K562 (cell line): Measurements from ENCODE around the gene ADARB2. TPM values are rescaled to one million over a fixed set of nuclear protein-coding genes. Genes with fewer than 3 reads are reported as not detected.

Source experiments
- ATAC-seq: fragments of 200-7000 bp; cut with Tn5 transposase; 3 replicates; pipeline ENCODE4 v1.9.1; 2020; ENCODE audit warnings: moderate library complexity
- BruUV-seq: library from RNA; stranded (reverse); fragments of 400-500 nt; replicated peaks from 2 replicates; lab custom pipeline; 2021; lab: Mats Ljungman, UMichigan
- CTCF ChIA-PET: fragments of 300-600 bp; formaldehyde crosslinking; extraction: SDS; loops from one replicate; lab custom pipeline; 2021; ENCODE audit warnings: low intra/inter-chr PET ratio; lab: Yijun Ruan, JAX
- POLR2A ChIA-PET: fragments of 300-600, 350-650 bp; sonication (Branson Sonifier 250); formaldehyde crosslinking; extraction: SDS; loops from one replicate; lab custom pipeline; 2021; ENCODE audit warnings: antibody characterized with exemption, inconsistent platforms; lab: Yijun Ruan, JAX
- DNase-seq, 4 experiments: peaks; one replicate each; pipeline versions ENCODE4 v3.0.0 to v3.0.0-alpha.2; 2011 to 2018; ENCODE audit warnings: low spot score in 3 of 4, mixed read lengths in 3 of 4; ENCODE audit errors: extremely low read depth in 1 of 4
- FAIRE-seq: peaks from 2 replicates; lab custom pipeline; 2011; peaks lifted over from hg19 to GRCh38; lab: Jason Lieb, UNC
- H2AFZ ChIP-seq: 2 replicates; pipeline ENCODE4 v1.6.0; 2011; ENCODE audit warnings: low read depth, low read length, control low read depth, inconsistent platforms
- H3K27ac ChIP-seq: fragments of 200-600 bp; 3 replicates; pipeline ENCODE4 v1.8.0; 2011; ENCODE audit warnings: low read depth, mild to moderate bottlenecking, control low read depth, inconsistent platforms, low read length, moderate library complexity, mixed read lengths; ENCODE audit errors: extremely low read depth
- H3K27me3 ChIP-seq, 2 experiments: fragments of 300-600 bp in 1 of 2; 2 replicates in 1 of 2; 3 replicates in 1 of 2; pipeline versions ENCODE4 v1.6.0 to v1.8.0; 2011; ENCODE audit warnings: inconsistent platforms in 2 of 2, low read length in 2 of 2, mild to moderate bottlenecking in 1 of 2, mixed read lengths in 1 of 2, moderate library complexity in 1 of 2; ENCODE audit not compliant: control insufficient read depth in 2 of 2, insufficient read depth in 2 of 2
- H3K36me3 ChIP-seq: fragments of 300-600 bp; 3 replicates; pipeline ENCODE4 v1.8.0; 2011; ENCODE audit warnings: mild to moderate bottlenecking, low read length, inconsistent platforms; ENCODE audit not compliant: control insufficient read depth, insufficient read depth
- H3K4me1 ChIP-seq, 2 experiments: fragments of 200-600 bp in 1 of 2; replicated peaks in 1 of 2; 2 replicates in 1 of 2; 3 replicates in 1 of 2; pipeline versions ENCODE4 v1.5.1 to v1.8.0; 2011; ENCODE audit warnings: inconsistent platforms in 2 of 2, low read length in 2 of 2, mild to moderate bottlenecking in 1 of 2, mixed read lengths in 1 of 2, moderate library complexity in 1 of 2; ENCODE audit not compliant: control insufficient read depth in 2 of 2, insufficient read depth in 2 of 2
- H3K4me2 ChIP-seq: 2 replicates; pipeline ENCODE4 v1.6.1; 2011; ENCODE audit warnings: low read length, control low read depth, inconsistent platforms, mixed read lengths; ENCODE audit not compliant: insufficient read depth
- H3K4me3 ChIP-seq: fragments of 200-600 bp; sonication (generic), shearing (Covaris generic); 2 replicates; pipeline ENCODE4 v1.5.1; 2016; ENCODE audit warnings: control low read depth, inconsistent platforms
- H3K79me2 ChIP-seq: fragments of 200-600 bp; 3 replicates; pipeline ENCODE4 v1.8.0; 2011; ENCODE audit warnings: low read length, inconsistent platforms; ENCODE audit not compliant: control insufficient read depth, insufficient read depth
- H3K9ac ChIP-seq, 2 experiments: 2 replicates each; pipeline versions ENCODE4 v1.6.0 to v1.6.1; 2011; ENCODE audit warnings: low read depth in 2 of 2, low read length in 2 of 2, control low read depth in 1 of 2, inconsistent platforms in 1 of 2, mild to moderate bottlenecking in 1 of 2, mixed read lengths in 1 of 2; ENCODE audit not compliant: insufficient read depth in 1 of 2
- H3K9me1 ChIP-seq: one replicate; pipeline ENCODE4 v1.6.0; 2011; ENCODE audit warnings: inconsistent platforms, mild to moderate bottlenecking, low read length, moderate library complexity; ENCODE audit not compliant: control insufficient read depth, insufficient read depth
- H3K9me3 ChIP-seq: replicated peaks from 2 replicates; pipeline ENCODE4 v1.5.1; 2011; ENCODE audit warnings: low read depth, low read length, inconsistent platforms; ENCODE audit not compliant: control insufficient read depth, insufficient read depth
- H4K20me1 ChIP-seq: replicated peaks from 2 replicates; pipeline ENCODE4 v1.6.1; 2011; ENCODE audit warnings: low read length, inconsistent platforms, mixed read lengths; ENCODE audit not compliant: control insufficient read depth, insufficient read depth
- NEUROD1 ChIP-seq: fragments of 150-350 bp; IDR thresholded peaks from 2 replicates; pipeline ENCODE4 v1.6.1; 2014; ENCODE audit warnings: borderline replicate concordance, low read length, low read depth; ENCODE audit not compliant: partially characterized antibody
- PHTF2 ChIP-seq: fragments of 250-450 bp; sonication (Bioruptor Pico); IDR thresholded peaks from 2 replicates; pipeline ENCODE4 v1.5.0; 2021; ENCODE audit warnings: mild to moderate bottlenecking
- TEAD1 ChIP-seq, 2 experiments: fragments of 450-650 bp in 1 of 2; sonication (generic) in 1 of 2; formaldehyde crosslinking; IDR thresholded peaks; 2 replicates each; pipeline versions ENCODE4 v1.4.0 to v1.8.0; 2020 to 2022; ENCODE audit warnings: mild to moderate bottlenecking in 2 of 2, missing genetic modification reagents in 1 of 2
- ZNF282 ChIP-seq: sonication (generic); formaldehyde crosslinking; IDR thresholded peaks from 2 replicates; pipeline ENCODE4 v1.8.1; 2023; ENCODE audit warnings: missing genetic modification reagents
- ZSCAN29 ChIP-seq: fragments of 450-650 bp; IDR thresholded peaks from 2 replicates; pipeline ENCODE4 v1.6.1; 2017
- WGBS: fragments of 100-300 bp; shearing (Covaris generic); methylation state at CpG from one replicate; pipeline ENCODE4 v1.1.6; 2016; ENCODE audit warnings: low coverage, mixed read lengths; ENCODE audit not compliant: insufficient coverage; ENCODE audit errors: missing lambda C conversion rate; 5-methylcytosine and 5-hydroxymethylcytosine counted together
- in situ Hi-C: fragments of 300-500 bp; cut with MboI; formaldehyde crosslinking; loops from 4 replicates; pipeline ENCODE4 v1.15.0; 2018; ENCODE audit warnings: inconsistent platforms, mixed read lengths
- intact Hi-C: fragments of 100-400 bp; cut with micrococcal nuclease; formaldehyde crosslinking; loops from 2 replicates; pipeline ENCODE4 v1.14.2; 2022
- polyA plus RNA-seq, 8 experiments: library from polyadenylated mRNA; depleted of rRNA in 4 of 8; stranded (reverse) in 5 of 8; unstranded in 3 of 8; fragments of >200 nt; fragmentation: Nextera tagmentation in 2 of 8; fragmentation: Illumina TruSeq in 1 of 8; extraction: Ambion mirVana in 2 of 8; extraction: Trizol in 1 of 8; gene quantifications; 2 replicates each; pipeline versions ENCODE4 v1.2.1 to v1.2.3, GENCODE V29; 2011 to 2014; ENCODE audit warnings: inconsistent platforms in 1 of 8, missing spikeins in 1 of 8
- total RNA-seq, 7 experiments: library from RNA; depleted of rRNA in 6 of 7; stranded (reverse); fragments of >200 nt in 6 of 7; fragmentation: Illumina TruSeq in 2 of 7; extraction: Trizol in 2 of 7; gene quantifications; 2 replicates each; pipeline versions ENCODE4 v1.2.1 to v1.2.3, GENCODE V29; 2011 to 2021; ENCODE audit warnings: low replicate concordance in 1 of 7
- TF ChIP-seq, protein P1 (sequence below): fragments of 450-650 bp; IDR thresholded peaks from 2 replicates; pipeline ENCODE4 v1.7.0; 2016; ENCODE audit warnings: borderline replicate concordance
- TF ChIP-seq, protein P2 (sequence below): fragments of 450-650 bp; IDR thresholded peaks from 2 replicates; pipeline ENCODE4 v1.6.1; 2018; ENCODE audit not compliant: partially characterized antibody

Gene ADARB2
- total and polyA plus RNA-seq, 9 of the 15 experiments (the other 6 are each of a cell fraction or from before 2014, with no cell fraction given), result not detected

DNA sequence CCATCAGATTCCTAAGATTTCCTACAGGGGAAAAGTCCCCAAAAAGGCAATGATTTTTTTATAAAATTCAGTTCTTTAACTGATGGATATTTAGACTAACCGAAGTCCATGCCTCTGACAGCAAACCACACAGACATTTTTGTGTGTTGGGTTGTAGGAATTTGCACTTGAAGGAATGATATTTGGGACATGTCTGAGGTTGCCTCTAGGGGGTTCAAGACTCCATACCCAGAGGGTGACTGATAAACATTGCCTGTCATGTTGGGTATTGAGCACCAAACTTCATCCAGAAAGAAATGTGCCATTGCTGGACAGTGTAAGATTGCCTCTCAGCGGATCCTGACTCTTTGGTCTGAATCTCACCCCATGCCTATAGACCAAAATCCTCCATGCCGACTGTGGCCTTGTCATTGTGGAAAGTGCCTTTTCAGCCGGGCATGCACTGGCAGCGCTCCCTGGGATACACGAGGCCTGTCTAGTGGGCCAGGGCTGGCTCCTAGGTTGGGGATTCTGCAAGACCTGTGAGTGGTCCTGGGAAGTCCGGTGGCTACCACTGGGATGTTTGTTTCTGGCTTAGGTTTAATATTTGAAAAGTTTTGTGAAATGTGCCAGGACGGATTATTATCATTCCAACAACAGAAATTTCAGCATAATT lies 428.2 kb downstream of the ADARB2 start:
- FAIRE-seq (no peak), ATAC-seq (no peak), DNase-seq (no peak)
- peaks cover 12% of the 10 kb centered on the region; the same call in 1 of the 2 replicates for H4K20me1 ChIP-seq
- POLR2A ChIA-PET, result no interaction called here
- intact Hi-C loops, result no loop called here
- in situ Hi-C loops, result no loop called here
- no peak overlapping the region for H3K4me2 ChIP-seq
- no peak overlapping the region for H3K27ac ChIP-seq
- H3K9me3 ChIP-seq, result no peaks in the 10 kb centered on the region
- no peaks in the 10 kb centered on the region for H3K36me3 ChIP-seq
- H2AFZ ChIP-seq, result no peak overlapping the region
- BruUV-seq, result no TSS peak
- WGBS, result 0% methylated on average over 7 of the region's 8 CpGs
- TF ChIP-seq TEAD1 (CRISPR knock-in tag; IDR thresholded peaks at IDR 0.05) (no peak), NEUROD1 (no peak), ZNF282 (no peak)
- H3K4me3 ChIP-seq, result no peak overlapping the region
- peaks cover 2 to 11% of the 10 kb centered on the region in 2 experiments; a peak in 4 of 5 replicates for H3K27me3 ChIP-seq
- no peak overlapping the region for H3K9ac ChIP-seq
- no peaks in the 10 kb centered on the region for H3K79me2 ChIP-seq
- H3K9me1 ChIP-seq, result no peaks in the 10 kb centered on the region
- CTCF ChIA-PET, result no interaction called here
- H3K4me1 ChIP-seq, result no peaks in the 10 kb centered on the region

- Histone ChIP-seq H3K79me2 (no peaks in the 10 kb centered on the region), H3K9ac (no peak overlapping the region), H3K36me3 (no peaks in the 10 kb centered on the region), H2AFZ (no peak overlapping the region), H3K9me1 (no peaks in the 10 kb centered on the region), H4K20me1 (peaks cover 6% of the 10 kb centered on the region; the same call in 1 of the 2 replicates), H3K4me3 (no peak overlapping the region), H3K9me3 (no peaks in the 10 kb centered on the region), H3K27ac (no peak overlapping the region), H3K4me1 (no peaks in the 10 kb centered on the region), H3K27me3 (peaks cover 0 to 4% of the 10 kb centered on the region in 2 experiments; a peak in 1 of 5 replicates), H3K4me2 (no peak overlapping the region)
- ChIA-PET POLR2A (no interaction called here), CTCF (no interaction called here)
- DNase-seq (no peak), FAIRE-seq (no peak), ATAC-seq (no peak)
- 0% methylated on average over 4 of the region's 4 CpGs for WGBS
- in situ Hi-C loops, result no loop called here
- no TSS peak for BruUV-seq
- intact Hi-C loops, result no loop called here
- TF ChIP-seq, protein P1, sequence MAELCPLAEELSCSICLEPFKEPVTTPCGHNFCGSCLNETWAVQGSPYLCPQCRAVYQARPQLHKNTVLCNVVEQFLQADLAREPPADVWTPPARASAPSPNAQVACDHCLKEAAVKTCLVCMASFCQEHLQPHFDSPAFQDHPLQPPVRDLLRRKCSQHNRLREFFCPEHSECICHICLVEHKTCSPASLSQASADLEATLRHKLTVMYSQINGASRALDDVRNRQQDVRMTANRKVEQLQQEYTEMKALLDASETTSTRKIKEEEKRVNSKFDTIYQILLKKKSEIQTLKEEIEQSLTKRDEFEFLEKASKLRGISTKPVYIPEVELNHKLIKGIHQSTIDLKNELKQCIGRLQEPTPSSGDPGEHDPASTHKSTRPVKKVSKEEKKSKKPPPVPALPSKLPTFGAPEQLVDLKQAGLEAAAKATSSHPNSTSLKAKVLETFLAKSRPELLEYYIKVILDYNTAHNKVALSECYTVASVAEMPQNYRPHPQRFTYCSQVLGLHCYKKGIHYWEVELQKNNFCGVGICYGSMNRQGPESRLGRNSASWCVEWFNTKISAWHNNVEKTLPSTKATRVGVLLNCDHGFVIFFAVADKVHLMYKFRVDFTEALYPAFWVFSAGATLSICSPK, result no peak
- TF ChIP-seq, protein P2, sequence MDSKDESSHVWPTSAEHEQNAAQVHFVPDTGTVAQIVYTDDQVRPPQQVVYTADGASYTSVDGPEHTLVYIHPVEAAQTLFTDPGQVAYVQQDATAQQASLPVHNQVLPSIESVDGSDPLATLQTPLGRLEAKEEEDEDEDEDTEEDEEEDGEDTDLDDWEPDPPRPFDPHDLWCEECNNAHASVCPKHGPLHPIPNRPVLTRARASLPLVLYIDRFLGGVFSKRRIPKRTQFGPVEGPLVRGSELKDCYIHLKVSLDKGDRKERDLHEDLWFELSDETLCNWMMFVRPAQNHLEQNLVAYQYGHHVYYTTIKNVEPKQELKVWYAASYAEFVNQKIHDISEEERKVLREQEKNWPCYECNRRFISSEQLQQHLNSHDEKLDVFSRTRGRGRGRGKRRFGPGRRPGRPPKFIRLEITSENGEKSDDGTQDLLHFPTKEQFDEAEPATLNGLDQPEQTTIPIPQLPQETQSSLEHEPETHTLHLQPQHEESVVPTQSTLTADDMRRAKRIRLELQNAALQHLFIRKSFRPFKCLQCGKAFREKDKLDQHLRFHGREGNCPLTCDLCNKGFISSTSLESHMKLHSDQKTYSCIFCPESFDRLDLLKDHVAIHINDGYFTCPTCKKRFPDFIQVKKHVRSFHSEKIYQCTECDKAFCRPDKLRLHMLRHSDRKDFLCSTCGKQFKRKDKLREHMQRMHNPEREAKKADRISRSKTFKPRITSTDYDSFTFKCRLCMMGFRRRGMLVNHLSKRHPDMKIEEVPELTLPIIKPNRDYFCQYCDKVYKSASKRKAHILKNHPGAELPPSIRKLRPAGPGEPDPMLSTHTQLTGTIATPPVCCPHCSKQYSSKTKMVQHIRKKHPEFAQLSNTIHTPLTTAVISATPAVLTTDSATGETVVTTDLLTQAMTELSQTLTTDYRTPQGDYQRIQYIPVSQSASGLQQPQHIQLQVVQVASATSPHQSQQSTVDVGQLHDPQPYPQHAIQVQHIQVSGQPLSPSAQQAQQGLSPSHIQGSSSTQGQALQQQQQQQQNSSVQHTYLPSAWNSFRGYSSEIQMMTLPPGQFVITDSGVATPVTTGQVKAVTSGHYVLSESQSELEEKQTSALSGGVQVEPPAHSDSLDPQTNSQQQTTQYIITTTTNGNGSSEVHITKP, result no peak
- TF ChIP-seq ZSCAN29, result no peak
- no peak for TF ChIP-seq PHTF2 (CRISPR knock-in tag)
Observed at GRCh38 chr10:1308173-1308961, 429.0 kb downstream of the ADARB2 start.
